Smooth muscle cell (in vitro differentiated cells): ENCODE measurements around the gene WNT5B. TPM values are rescaled to one million over a fixed set of nuclear protein-coding genes. Genes with fewer than 3 reads are reported as not detected.
"Not testable (repeated sequence)": the region's sequence is repeated elsewhere in the genome, so short reads cannot be mapped to it uniquely, and the experiment has no call there.

Experiments
- DNase-seq: peaks from one replicate; lab custom pipeline; 2025; ENCODE audit not compliant: unreplicated experiment; lab: John Stamatoyannopoulos, UW
- H2AFZ ChIP-seq: fragments of 200-600 bp; sonication (generic); 2 replicates; pipeline ENCODE4 v1.6.0; 2016; ENCODE audit warnings: antibody characterized with exemption, low read depth, mild to moderate bottlenecking
- H3F3A ChIP-seq: fragments of 200-600 bp; sonication (generic); 2 replicates; pipeline ENCODE4 v1.6.0; 2017; ENCODE audit warnings: antibody characterized with exemption, low read depth
- H3K27ac ChIP-seq: fragments of 200-600 bp; sonication (generic); 2 replicates; pipeline ENCODE4 v1.5.1; 2016; ENCODE audit warnings: low read depth, mild to moderate bottlenecking
- H3K27me3 ChIP-seq: fragments of 200-600 bp; sonication (generic); 2 replicates; pipeline ENCODE4 v1.6.1; 2016; ENCODE audit warnings: low read depth, mild to moderate bottlenecking
- H3K36me3 ChIP-seq: fragments of 200-600 bp; sonication (generic); 2 replicates; pipeline ENCODE4 v1.5.1; 2016; ENCODE audit warnings: low read depth
- H3K4me1 ChIP-seq: fragments of 200-600 bp; sonication (generic); 2 replicates; pipeline ENCODE4 v1.5.1; 2016; ENCODE audit warnings: low read depth
- H3K4me2 ChIP-seq: fragments of 200-600 bp; sonication (generic); 2 replicates; pipeline ENCODE4 v1.6.0; 2016; ENCODE audit warnings: mild to moderate bottlenecking
- H3K4me3 ChIP-seq: fragments of 200-600 bp; sonication (generic); 2 replicates; pipeline ENCODE4 v1.5.1; 2016; ENCODE audit warnings: mild to moderate bottlenecking
- H3K79me2 ChIP-seq: fragments of 200-600 bp; sonication (generic); 2 replicates; pipeline ENCODE4 v1.6.0; 2016; ENCODE audit warnings: low read depth, mild to moderate bottlenecking
- H3K9ac ChIP-seq: fragments of 200-600 bp; sonication (generic); 2 replicates; pipeline ENCODE4 v1.6.0; 2016; ENCODE audit warnings: low read depth
- H3K9me3 ChIP-seq: fragments of 200-600 bp; sonication (generic); replicated peaks from 2 replicates; pipeline ENCODE4 v1.5.1; 2016; ENCODE audit warnings: low read depth
- H4K20me1 ChIP-seq: fragments of 200-600 bp; sonication (generic); 2 replicates; pipeline ENCODE4 v1.6.0; 2016; ENCODE audit warnings: low read depth
- WGBS: methylation state at CpG from one replicate; pipeline ENCODE4 v1.1.7; 2016; ENCODE audit warnings: low lambda C conversion rate; 5-methylcytosine and 5-hydroxymethylcytosine counted together
- polyA plus RNA-seq: library from polyadenylated mRNA; unstranded; fragments of >200 nt; fragmentation: Nextera tagmentation; extraction: Ambion mirVana; gene quantifications from 2 replicates; pipeline ENCODE4 v1.2.1, GENCODE V29; 2016
- total RNA-seq: library from RNA; depleted of rRNA; stranded (reverse); fragments of >200 nt; gene quantifications from 2 replicates; pipeline ENCODE4 v1.2.3, GENCODE V29; 2014
- TF ChIP-seq, protein P1 (sequence below): fragments of 200-600 bp; sonication (generic); IDR thresholded peaks from 2 replicates; pipeline ENCODE4 v1.5.1; 2017; ENCODE audit warnings: borderline replicate concordance, mild to moderate bottlenecking, antibody characterized with exemption; ENCODE audit not compliant: insufficient read depth, poor library complexity, severe bottlenecking

WNT5B gene
- total and polyA plus RNA-seq, 2 experiments from 2014 or later: 11.5 to 31.7 TPM

DNA sequence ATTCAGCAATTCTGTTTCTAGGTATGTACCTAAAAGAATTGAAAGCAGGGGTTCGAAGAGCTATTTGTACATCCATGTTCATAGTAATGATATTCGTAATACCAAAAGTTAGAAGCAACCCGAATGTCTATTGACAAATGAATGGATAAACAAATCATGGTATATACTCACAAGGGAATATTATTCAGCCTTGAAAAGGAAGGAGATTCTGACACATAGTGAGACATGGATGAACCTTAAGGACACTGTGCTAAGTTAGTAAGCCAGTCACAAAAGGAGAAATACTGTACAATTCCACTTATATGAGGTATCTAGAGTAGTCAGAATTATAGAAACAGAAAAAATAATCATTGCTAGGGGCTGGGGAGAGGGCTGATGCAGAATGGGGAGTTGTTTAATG, 30.3 kb upstream of the WNT5B start:
- H3K4me1 ChIP-seq: peaks cover 14% of the 10 kb centered on the region
- no peak overlapping the region for H3K4me2 ChIP-seq
- no peaks in the 10 kb centered on the region for H3K9me3 ChIP-seq
- H3K9ac ChIP-seq: no peak overlapping the region
- WGBS: over 99% methylated on average over 3 of the region's 3 CpGs
- no peak overlapping the region for H3K27ac ChIP-seq
- H3K79me2 ChIP-seq: no peaks in the 10 kb centered on the region
- H3K4me3 ChIP-seq: no peak overlapping the region
- DNase-seq: no peak
- peaks cover under 1% of the 10 kb centered on the region for H4K20me1 ChIP-seq
- H3K27me3 ChIP-seq: no peaks in the 10 kb centered on the region
- H2AFZ ChIP-seq: no peak overlapping the region
- TF ChIP-seq, protein P1, sequence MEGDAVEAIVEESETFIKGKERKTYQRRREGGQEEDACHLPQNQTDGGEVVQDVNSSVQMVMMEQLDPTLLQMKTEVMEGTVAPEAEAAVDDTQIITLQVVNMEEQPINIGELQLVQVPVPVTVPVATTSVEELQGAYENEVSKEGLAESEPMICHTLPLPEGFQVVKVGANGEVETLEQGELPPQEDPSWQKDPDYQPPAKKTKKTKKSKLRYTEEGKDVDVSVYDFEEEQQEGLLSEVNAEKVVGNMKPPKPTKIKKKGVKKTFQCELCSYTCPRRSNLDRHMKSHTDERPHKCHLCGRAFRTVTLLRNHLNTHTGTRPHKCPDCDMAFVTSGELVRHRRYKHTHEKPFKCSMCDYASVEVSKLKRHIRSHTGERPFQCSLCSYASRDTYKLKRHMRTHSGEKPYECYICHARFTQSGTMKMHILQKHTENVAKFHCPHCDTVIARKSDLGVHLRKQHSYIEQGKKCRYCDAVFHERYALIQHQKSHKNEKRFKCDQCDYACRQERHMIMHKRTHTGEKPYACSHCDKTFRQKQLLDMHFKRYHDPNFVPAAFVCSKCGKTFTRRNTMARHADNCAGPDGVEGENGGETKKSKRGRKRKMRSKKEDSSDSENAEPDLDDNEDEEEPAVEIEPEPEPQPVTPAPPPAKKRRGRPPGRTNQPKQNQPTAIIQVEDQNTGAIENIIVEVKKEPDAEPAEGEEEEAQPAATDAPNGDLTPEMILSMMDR: no peak
- no peaks in the 10 kb centered on the region for H3K36me3 ChIP-seq
- H3F3A ChIP-seq: peaks cover under 1% of the 10 kb centered on the region

DNA sequence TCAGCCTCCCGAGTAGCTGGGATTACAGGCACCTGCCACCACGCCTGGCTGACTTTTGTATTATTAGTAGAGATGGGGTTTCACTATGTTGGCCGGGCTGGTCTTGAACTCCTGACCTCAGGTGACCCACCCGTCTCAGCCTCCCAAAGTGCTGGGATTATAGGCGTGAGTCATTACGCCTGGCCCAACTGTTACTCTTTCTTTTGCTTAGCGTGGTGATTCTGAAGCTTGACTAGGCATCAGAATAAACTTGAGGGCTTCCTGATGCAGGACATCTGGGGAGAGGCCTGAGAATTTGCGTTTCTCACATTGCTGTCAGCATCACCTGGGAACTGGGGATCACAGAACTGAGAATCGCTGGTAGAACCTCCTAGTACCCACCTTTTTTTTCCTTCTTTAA, 26.3 kb upstream of the WNT5B start:
- not testable (repeated sequence) for H3K4me2 ChIP-seq, H3F3A ChIP-seq, H3K9ac ChIP-seq, H3K79me2 ChIP-seq, H3K27me3 ChIP-seq, H3K4me3 ChIP-seq, H3K9me3 ChIP-seq, DNase-seq, H3K27ac ChIP-seq, H3K36me3 ChIP-seq, H2AFZ ChIP-seq
- Histone ChIP-seq H3K4me1 (peaks cover 10% of the 10 kb centered on the region), H4K20me1 (peaks cover 13% of the 10 kb centered on the region)
- WGBS: 87% methylated on average over 9 of the region's 9 CpGs

DNA sequence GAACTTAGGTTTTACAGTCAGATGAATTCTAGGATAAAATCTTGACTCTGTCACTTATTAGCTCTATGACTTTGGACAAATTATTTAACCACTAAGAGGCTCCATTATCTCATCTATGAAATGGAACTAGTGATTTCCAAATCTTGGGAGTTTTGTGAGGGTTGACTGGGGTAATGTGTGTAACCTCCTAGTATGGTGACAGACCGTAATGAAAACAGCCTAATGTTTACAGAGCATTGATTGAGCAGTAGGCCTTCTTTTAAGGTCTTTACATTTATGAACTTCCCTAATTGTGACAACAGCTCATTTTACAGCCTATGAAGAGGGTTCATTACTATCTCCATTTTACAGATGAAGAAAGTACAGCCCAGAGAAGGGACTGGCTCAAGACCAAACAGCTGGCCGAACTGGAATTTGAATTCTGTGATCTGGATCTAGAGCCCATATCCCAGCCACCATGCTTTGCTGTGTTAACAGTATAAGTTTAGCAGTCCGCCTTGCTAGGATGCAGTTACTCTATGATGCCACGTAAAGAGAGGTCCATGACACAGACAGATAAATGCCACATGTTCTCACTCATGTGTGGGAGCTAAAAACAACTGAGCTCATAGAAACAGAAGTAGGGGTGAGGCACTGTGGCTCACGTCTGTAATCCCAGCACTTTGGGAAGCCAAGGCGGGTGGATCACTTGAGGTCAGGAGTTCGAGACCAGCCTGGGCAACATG, 25.6 kb upstream of the WNT5B start:
- no peak for DNase-seq
- Histone ChIP-seq H3K36me3 (no peaks in the 10 kb centered on the region), H2AFZ (no peak overlapping the region), H3K9ac (no peak overlapping the region), H4K20me1 (peaks cover 13% of the 10 kb centered on the region), H3F3A (peaks cover 4% of the 10 kb centered on the region), H3K27me3 (no peaks in the 10 kb centered on the region), H3K9me3 (no peaks in the 10 kb centered on the region), H3K4me3 (no peak overlapping the region), H3K4me2 (no peak overlapping the region), H3K27ac (no peak overlapping the region), H3K4me1 (peaks cover 10% of the 10 kb centered on the region), H3K79me2 (no peaks in the 10 kb centered on the region)
- 69% methylated on average over 7 of the region's 7 CpGs for WGBS
- TF ChIP-seq, protein P1: no peak

DNA sequence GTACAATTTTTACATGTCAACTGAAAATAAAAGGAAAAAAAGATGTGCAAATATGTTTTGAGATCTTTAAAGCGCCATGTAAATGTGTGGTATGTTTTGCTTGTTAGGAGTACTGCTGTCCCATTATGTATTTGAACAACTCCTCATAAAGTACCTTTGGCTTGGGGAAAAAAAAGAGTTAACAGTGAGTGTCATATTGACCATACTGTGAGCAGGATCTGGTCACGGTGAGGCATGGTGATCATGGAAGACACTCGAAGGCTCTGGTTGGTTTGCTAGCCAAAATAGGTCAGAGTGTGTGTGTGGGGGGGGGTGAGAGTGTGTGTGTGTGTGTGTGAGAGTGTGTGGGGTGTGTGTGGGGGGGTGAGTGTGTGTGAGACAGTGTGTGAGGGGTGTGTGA, 24.6 kb upstream of the WNT5B start:
- Histone ChIP-seq H3K4me2 (no peak overlapping the region), H3K36me3 (no peaks in the 10 kb centered on the region), H3K79me2 (no peaks in the 10 kb centered on the region), H3F3A (peaks cover 4% of the 10 kb centered on the region), H3K4me3 (no peak overlapping the region), H4K20me1 (peaks cover 13% of the 10 kb centered on the region), H3K9ac (no peak overlapping the region), H3K4me1 (peaks cover 10% of the 10 kb centered on the region), H3K27me3 (no peaks in the 10 kb centered on the region), H3K9me3 (no peaks in the 10 kb centered on the region), H3K27ac (no peak overlapping the region), H2AFZ (no peak overlapping the region)
- no peak for DNase-seq
- TF ChIP-seq, protein P1: no peak
- WGBS: 66% methylated on average over 3 of the region's 3 CpGs
